DOHH2 (cell line): Measurements from ENCODE around the gene GPR21.

Experiments
- H3F3A ChIP-seq: fragments of 200-600 bp; sonication (generic), shearing (Covaris generic); 2 replicates; pipeline ENCODE4 v1.6.0; 2016; ENCODE audit warnings: antibody characterized with exemption, mild to moderate bottlenecking; ENCODE audit not compliant: control insufficient read depth, insufficient read depth
- H3K27ac ChIP-seq: fragments of 200-600 bp; sonication (generic); 2 replicates; pipeline ENCODE4 v1.5.1; 2014; ENCODE audit warnings: low read depth, mild to moderate bottlenecking, low read length, moderate library complexity
- H3K27me3 ChIP-seq: fragments of 200-600 bp; sonication (generic); 2 replicates; pipeline ENCODE4 v1.6.1; 2014; ENCODE audit warnings: mild to moderate bottlenecking, low read length, mixed read lengths; ENCODE audit not compliant: control insufficient read depth
- H3K36me3 ChIP-seq: fragments of 200-600 bp; sonication (generic); 2 replicates; pipeline ENCODE4 v1.6.1; 2014; ENCODE audit warnings: mild to moderate bottlenecking, low read length, moderate library complexity, mixed read lengths; ENCODE audit not compliant: control insufficient read depth
- H3K4me1 ChIP-seq: fragments of 200-600 bp; sonication (generic); 2 replicates; pipeline ENCODE4 v1.6.1; 2014; ENCODE audit warnings: mild to moderate bottlenecking, low read length, mixed read lengths; ENCODE audit not compliant: control insufficient read depth
- H3K4me2 ChIP-seq: fragments of 200-600 bp; sonication (generic); 2 replicates; pipeline ENCODE4 v1.6.0; 2014; ENCODE audit warnings: mild to moderate bottlenecking, low read length, moderate library complexity
- H3K4me3 ChIP-seq: fragments of 200-600 bp; sonication (generic); 2 replicates; pipeline ENCODE4 v1.5.1; 2014; ENCODE audit warnings: mild to moderate bottlenecking, low read length, mixed read lengths
- H3K79me2 ChIP-seq: fragments of 200-600 bp; sonication (generic); 2 replicates; pipeline ENCODE4 v1.6.1; 2014; ENCODE audit warnings: mild to moderate bottlenecking, low read length, mixed read lengths; ENCODE audit not compliant: control insufficient read depth
- H3K9me2 ChIP-seq: fragments of 200-600 bp; sonication (generic); replicated peaks from 2 replicates; pipeline ENCODE4 v1.6.1; 2014; ENCODE audit warnings: mild to moderate bottlenecking, low read length, mixed read lengths; ENCODE audit not compliant: control insufficient read depth
- H3K9me3 ChIP-seq: fragments of 200-600 bp; sonication (generic); 2 replicates; pipeline ENCODE4 v1.6.1; 2014; ENCODE audit warnings: antibody characterized with exemption, low read length, mixed read lengths; ENCODE audit not compliant: control insufficient read depth, insufficient read depth
- H4K20me1 ChIP-seq: fragments of 200-600 bp; sonication (generic); 2 replicates; pipeline ENCODE4 v1.6.0; 2014; ENCODE audit warnings: low read depth, mild to moderate bottlenecking, antibody characterized with exemption, low read length, moderate library complexity; ENCODE audit not compliant: control insufficient read depth, insufficient read depth
- EZH2phosphoT487 ChIP-seq: fragments of 200-600 bp; sonication (generic); IDR thresholded peaks from 2 replicates; pipeline ENCODE4 v1.6.1; 2017; ENCODE audit warnings: borderline replicate concordance, mild to moderate bottlenecking, antibody characterized with exemption, low read length, moderate library complexity, mixed read lengths
- TF ChIP-seq, protein P1 (sequence below): fragments of 200-600 bp; sonication (generic); IDR thresholded peaks from one replicate; pipeline ENCODE4 v1.5.1; 2014; ENCODE audit warnings: antibody characterized with exemption, mild to moderate bottlenecking, low read depth, low read length; ENCODE audit not compliant: poor library complexity, severe bottlenecking

Gene GPR21

DNA sequence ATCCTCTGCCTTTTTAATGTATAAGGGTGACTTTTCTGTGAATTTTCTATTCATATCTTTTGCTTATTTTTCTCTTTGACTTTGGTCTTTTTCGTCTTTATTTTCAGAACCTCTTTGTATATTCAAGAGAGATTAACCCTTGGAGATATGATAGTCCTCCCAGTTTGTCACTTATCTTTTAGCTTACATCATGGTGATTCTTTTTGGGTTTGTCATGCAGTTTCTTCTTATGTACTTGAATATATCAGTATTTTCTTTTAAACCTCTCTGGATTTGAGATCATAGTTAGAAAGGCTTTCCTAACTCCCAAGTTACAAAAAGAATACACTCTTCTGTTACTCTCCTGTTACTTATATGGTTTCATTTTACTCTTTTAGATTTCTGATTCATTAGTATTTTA, 27.5 kb upstream of the GPR21 start:
- Histone ChIP-seq H3K27ac (no peak overlapping the region), H3K4me1 (peaks cover 4% of the 10 kb centered on the region), H4K20me1 (no peaks in the 10 kb centered on the region), H3K4me3 (no peak overlapping the region), H3K79me2 (no peaks in the 10 kb centered on the region), H3K9me2 (no peaks in the 10 kb centered on the region), H3K9me3 (no peaks in the 10 kb centered on the region), H3F3A (no peaks in the 10 kb centered on the region), H3K4me2 (no peak overlapping the region), H3K27me3 (no peaks in the 10 kb centered on the region), H3K36me3 (peaks cover 29% of the 10 kb centered on the region)
- TF ChIP-seq EZH2phosphoT487, result no peak
- TF ChIP-seq, protein P1, sequence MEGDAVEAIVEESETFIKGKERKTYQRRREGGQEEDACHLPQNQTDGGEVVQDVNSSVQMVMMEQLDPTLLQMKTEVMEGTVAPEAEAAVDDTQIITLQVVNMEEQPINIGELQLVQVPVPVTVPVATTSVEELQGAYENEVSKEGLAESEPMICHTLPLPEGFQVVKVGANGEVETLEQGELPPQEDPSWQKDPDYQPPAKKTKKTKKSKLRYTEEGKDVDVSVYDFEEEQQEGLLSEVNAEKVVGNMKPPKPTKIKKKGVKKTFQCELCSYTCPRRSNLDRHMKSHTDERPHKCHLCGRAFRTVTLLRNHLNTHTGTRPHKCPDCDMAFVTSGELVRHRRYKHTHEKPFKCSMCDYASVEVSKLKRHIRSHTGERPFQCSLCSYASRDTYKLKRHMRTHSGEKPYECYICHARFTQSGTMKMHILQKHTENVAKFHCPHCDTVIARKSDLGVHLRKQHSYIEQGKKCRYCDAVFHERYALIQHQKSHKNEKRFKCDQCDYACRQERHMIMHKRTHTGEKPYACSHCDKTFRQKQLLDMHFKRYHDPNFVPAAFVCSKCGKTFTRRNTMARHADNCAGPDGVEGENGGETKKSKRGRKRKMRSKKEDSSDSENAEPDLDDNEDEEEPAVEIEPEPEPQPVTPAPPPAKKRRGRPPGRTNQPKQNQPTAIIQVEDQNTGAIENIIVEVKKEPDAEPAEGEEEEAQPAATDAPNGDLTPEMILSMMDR, result no peak

- Histone ChIP-seq H3K27me3 (no peaks in the 10 kb centered on the region), H4K20me1 (no peaks in the 10 kb centered on the region), H3K4me1 (peaks cover 4% of the 10 kb centered on the region), H3F3A (no peaks in the 10 kb centered on the region), H3K4me3 (no peak overlapping the region), H3K36me3 (peaks cover 35% of the 10 kb centered on the region), H3K79me2 (no peaks in the 10 kb centered on the region), H3K9me3 (no peaks in the 10 kb centered on the region), H3K4me2 (no peak overlapping the region), H3K9me2 (no peaks in the 10 kb centered on the region), H3K27ac (no peak overlapping the region)
- TF ChIP-seq, protein P1, result no peak
- no peak for TF ChIP-seq EZH2phosphoT487
Measured at GRCh38 chr9:123007269-123007668, 26.2 kb upstream of the GPR21 start.

DNA sequence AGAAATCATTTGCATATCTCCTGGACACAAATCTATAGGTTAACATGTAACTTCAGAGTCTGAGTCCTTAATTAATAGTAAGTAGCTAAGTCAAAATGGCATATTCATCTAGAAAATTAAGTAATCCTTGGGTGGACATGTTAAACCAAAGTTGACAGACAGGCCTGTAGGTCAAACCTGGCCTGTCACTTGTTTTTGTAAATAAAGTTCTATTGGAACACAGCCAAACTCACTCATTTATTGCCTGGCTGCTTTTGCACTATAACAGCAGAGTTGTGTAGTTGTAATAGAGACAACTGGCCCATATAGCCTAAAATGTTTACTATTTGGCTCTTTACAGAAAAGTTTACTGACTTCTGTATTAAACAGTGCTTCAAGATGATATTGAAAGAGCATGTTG, 24.6 kb upstream of the GPR21 start:
- H3K4me2 ChIP-seq, result no peak overlapping the region
- TF ChIP-seq, protein P1, result no peak
- TF ChIP-seq EZH2phosphoT487, result no peak
- no peaks in the 10 kb centered on the region for H3K79me2 ChIP-seq
- H3K4me1 ChIP-seq, result no peaks in the 10 kb centered on the region
- H4K20me1 ChIP-seq, result no peaks in the 10 kb centered on the region
- no peaks in the 10 kb centered on the region for H3K9me2 ChIP-seq
- no peak overlapping the region for H3K4me3 ChIP-seq
- H3K27me3 ChIP-seq, result no peaks in the 10 kb centered on the region
- H3K9me3 ChIP-seq, result no peaks in the 10 kb centered on the region
- H3K27ac ChIP-seq, result no peak overlapping the region
- H3F3A ChIP-seq, result peaks cover 2% of the 10 kb centered on the region; the same call in 1 of the 2 replicates
- peaks cover 39% of the 10 kb centered on the region for H3K36me3 ChIP-seq
